Glomerular visceral epithelial cell (primary cell): ENCODE data around the gene QRICH2.
"Not testable (repeated sequence)": the region's sequence is repeated elsewhere in the genome, so short reads cannot be mapped to it uniquely, and the experiment has no call there.

ENCODE experiments used
- DNase-seq: peaks from one replicate; pipeline ENCODE4 v3.0.0-alpha.2; 2016; ENCODE audit errors: extremely low spot score

The QRICH2 gene

GRCh38 chr17:76265624-76266243, 42.3 kb downstream of the QRICH2 start:
- DNase-seq, result peak; percentile 42

DNA sequence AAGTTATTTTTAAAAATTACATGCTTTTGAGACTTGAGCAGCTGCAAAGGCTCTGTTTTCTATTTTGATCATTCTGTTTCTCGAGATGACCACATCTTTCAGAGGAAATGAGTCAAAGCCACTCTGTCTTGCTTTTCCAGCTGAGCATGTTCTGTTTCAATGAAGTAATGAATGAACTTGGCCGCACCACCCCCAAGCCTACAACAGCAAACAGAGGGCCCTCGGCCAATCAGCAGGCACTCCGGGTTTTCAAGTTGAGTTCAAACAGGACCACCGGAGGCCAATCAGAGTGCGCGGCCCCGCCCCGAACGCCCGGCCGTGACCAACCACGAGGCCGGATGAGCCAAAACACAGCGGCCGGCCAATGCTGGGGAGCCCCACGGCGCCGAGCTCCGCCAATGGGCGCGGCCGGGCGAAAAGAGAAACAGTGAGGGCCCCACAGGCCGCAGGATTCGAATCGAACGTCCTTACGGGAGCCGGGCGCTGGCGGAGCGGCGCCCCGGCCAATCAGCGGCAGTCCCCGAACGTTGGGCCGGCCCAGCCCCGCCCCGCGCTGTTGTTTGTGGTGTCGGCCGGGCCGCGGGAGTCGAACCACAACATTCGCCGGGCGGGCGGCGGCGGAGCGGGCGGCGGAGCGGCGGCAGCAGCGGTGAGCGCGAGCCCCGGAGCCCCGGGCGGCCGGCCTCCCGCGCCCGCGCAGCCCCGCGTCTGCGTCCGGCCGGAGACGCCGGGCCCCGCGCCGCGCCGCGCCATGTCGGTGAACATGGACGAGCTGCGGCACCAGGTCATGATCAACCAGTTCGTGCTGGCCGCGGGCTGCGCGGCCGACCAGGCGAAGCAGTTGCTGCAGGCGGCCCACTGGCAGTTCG, 43.1 kb downstream of the QRICH2 start, which contains the start of gene UBALD2:
Gene UBALD2, plus strand, starts transcription at position 594 of the 869 bp plus-strand sequence. Its CDS starts 158 bp downstream, at position 752.
- peak; percentile 100 for DNase-seq

- no peak for DNase-seq
Measured at GRCh38 chr17:76264425-76264754, 43.7 kb downstream of the QRICH2 start.

DNA sequence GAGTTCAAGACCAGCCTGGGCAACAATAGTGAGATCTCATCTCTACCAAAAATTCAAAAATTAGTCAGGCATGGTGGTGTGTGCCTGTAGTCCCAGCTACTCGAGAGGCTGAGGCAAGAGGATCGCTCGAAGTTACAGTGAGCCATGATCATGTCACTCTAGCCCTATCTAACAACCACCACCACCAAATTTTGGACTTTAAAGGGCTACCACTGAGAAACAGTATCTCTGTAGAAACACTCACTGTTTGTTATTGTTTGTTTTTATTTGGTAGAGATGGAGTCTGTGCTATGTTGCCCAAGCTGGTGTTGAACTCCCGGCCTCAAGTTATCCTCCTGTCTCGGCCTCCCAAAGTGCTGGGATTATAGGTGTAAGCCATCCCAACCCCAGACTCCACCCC, 44.2 kb downstream of the QRICH2 start:
- DNase-seq, result no peak

GRCh38 chr17:76262732-76263344, 45.2 kb downstream of the QRICH2 start:
- peak; percentile 54 for DNase-seq

DNA sequence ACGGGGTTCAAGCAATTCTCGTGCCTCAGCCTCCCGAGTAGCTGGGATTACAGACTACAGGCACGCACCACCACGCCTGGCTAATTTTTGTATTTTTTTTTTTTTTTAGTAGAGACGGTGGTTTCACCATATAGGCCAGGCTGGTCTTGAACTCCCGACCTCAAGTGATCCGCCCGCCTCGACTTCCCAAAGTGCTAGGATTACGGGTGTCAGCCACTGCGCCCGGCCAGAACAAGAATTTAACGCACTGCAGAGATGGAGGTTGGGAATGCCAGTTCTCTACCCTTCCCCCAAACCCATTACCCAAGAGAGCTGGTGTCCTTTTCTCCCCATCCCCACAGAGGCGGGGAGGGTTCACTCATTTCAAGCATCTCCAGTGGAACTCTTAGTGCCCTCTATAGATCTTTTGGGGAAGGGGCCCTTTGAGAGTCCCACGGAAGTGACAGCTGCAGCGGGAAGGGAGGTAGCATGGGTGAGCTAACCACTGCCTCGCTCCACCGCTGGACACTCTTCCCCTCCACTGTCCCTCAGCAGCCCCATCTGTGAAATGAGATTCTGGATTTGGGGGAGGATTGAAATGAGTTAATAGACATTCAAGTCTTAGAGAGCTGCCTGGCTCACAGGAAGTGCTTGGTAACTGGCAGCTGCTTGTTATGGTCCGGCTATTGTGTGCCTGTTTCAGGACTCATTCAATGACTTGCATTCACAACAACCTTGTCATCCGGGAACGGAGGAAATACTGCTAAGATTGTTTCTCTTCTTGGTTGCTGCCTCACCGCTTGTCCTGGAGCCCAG, 46.5 kb downstream of the QRICH2 start:
- no peak for DNase-seq

DNA sequence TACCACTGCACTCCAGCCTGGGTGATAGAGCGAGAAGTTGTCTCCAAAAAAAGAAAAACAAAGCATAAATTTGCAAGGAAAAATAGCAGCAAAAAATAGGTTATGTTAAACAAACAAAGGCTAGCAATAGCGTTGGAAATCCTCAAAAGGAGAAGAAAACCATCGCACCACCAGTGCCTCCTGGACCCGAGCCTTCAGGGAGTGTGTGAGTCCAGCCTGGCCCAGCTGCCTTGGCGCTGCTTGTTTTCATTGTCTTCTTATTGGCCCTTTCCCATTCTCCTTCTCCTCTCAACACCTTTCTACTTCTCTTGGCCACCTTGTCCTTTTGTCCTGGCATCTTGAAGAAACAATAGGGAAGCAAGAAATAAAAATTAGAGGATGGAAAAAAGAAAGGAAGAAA, 47.4 kb downstream of the QRICH2 start:
- DNase-seq, result no peak

GRCh38 chr17:76260220-76260619, 47.9 kb downstream of the QRICH2 start:
- DNase-seq, result no peak

- DNase-seq, result not testable (repeated sequence)
Measured at GRCh38 chr17:76256430-76257050, 51.5 kb downstream of the QRICH2 start.

DNA sequence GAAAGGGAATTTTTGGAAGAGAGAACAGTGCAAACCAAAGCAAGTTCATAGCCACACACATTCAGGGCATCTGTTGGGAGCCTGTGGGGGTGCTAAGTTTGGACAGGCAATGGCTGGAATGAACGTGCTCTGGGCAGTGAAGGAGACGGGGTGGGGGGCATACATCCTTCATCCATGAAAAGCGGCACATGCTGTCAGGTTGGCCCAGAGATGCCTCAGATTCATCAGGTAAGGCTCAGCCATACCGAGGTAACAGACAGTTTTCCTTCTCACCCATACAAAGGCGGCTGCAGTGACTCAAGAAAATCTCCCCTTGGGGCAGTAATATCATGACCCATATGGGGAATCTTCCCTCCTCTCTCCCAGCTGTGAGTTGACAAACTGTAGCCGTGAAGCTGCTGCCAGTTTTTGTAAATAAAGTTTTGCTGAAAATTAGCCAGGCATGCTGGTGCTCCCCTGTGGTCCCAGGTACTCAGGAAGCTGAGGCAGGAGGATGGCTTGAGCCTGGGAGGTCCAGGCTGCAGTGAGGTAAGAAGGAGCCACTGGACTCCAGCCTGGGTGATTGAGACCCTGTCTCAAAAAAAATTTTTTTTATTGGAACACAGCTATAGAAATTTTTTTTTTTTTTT, 52.2 kb downstream of the QRICH2 start:
- DNase-seq, result no peak

DNA sequence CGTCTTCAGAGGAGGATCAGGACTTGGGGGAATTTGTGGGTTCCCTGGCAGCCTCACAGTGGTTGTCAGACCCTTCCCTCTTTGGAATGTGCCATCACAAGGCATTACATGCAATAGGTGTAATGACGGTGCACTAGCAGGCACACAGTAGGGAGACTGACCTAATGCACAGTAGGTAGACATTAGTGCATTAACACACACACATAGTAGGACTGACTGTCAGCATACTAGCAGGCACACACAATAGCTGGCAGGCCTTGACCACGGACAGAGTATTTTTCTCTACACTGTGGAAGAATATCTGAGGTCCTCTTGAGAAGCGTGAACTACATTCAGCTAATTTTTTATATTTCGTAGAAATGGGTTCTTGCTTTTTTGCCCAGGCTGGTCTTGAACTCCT, 53.8 kb downstream of the QRICH2 start:
- no peak for DNase-seq

GRCh38 chr17:76253841-76254240, 54.2 kb downstream of the QRICH2 start:
- no peak for DNase-seq

DNA sequence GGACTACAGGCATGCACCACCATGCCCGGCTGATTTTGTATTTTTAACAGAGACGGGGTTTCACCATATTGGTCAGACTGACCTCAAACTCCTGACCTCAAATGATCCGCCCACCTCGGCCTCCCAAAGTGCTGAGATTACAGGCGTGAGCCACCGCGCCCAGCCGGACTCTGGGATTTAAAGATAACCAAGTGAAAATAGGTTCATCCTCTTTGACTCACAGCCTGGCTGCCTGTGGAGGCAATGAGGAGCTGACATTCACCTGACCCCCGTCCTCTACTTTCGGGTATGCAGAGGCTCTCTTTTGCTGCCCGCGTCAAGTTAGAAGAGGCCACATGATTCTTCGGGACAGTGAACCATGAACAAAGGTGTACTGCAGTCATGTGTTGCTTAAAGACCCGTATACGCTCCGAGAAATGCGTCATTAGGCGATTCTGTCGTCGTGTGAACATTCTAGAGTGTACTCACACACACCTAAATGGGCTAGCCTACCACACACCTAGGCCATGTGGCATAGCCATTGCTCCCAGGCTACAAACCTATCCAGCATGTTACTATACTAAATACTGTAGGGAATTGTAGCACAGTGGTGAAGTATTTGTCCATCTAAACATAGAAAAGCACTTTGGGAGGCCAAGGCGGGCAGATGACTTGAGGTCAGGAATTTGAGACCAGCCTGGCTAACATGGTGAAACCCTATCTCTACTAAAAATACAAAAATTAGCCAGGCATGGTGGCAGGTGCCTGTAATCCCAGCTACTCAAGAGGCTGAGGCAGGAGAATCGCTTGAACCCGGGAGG, 54.9 kb downstream of the QRICH2 start:
- not testable (repeated sequence) for DNase-seq

DNA sequence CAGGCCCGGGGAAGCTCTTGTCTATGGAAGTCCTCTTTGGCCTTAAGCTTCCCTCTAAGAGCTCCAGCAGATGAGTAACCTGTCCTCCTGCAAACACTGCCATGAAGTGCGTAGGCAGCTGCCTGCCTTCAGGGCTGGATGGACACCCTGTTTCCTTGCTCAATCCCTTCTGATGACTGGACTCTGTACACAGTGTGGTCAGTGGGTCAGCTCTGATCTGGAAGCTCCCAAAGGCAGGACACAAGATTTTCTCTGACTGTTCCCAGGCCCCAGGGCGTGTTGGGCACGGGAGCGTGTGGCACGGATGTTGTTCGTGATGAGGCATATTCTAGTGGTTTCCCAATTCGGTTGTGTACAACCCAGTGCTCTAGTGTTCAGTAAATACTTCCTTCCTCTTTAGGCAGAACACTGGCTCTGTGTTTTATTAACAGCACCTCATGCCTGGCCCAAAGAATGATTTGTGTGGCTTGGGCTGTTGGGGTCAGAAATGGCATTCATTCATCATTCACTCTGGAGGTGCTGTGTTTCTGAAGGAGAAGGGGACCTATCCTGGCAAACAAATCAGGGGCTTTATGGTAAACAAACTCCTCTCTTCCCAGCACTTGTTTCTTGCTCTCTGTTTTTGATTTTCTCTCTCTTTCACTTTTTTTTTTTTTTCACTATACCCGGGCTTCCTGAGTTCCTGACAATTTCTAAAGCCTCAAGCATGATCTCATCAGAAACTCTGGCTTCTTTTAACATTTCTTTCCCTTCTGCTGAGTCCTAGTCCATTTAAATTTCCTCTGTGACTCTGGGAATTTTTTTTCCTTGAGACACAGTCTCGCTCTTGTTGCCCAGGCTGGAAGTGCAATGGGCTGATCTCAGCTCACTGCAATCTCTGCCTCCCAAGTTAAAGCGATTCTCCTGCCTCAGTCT, 55.8 kb downstream of the QRICH2 start:
- DNase-seq, result peak; percentile 81

DNA sequence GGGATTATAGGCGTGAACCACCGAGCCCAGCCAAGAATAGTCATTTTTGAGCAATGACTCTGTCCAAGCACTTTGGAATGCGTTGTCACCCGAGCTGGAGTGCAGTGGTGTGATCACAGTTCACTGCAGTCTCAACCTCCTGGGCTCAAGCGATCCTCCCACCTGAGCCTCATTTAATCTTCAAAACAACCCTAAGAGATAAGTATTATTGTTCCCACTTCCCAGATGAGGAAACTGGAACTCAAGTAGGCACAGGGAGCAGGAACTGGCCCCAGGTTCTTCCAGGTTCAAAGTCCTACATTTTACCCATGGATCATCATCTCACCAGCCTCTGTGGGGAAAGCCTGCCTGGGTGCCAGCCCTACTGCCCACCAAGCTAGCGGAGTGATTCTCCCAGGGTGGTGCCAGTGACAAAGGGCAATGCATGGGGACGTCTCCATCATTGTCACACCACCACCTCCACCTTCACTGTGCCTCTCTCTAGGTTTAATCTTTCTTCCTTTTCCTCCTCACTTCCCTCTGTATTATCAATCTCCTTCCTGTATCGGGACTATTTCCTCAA, 56.5 kb downstream of the QRICH2 start:
- no peak for DNase-seq

DNA sequence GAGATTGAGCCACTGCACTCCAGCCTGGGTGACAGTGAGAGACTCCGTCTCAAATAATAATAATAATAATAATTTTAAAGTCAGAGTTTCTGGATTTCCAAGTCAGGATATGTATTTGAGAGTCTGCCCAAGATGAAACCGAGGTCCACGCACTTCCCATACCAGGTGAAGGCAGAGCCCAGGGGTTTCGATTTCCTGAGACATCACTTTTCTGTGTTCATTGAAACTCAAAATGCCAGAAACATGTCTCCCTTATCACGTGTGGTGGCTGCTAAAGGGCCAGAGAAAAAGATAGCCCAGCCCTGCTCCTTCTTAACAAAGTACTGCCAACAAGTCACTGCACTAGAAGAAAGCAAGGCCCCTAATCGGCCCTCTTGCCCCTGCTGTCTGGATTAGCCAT, 57.9 kb downstream of the QRICH2 start:
- no peak for DNase-seq

GRCh38 chr17:76248013-76248782, 59.9 kb downstream of the QRICH2 start:
- no peak for DNase-seq

DNA sequence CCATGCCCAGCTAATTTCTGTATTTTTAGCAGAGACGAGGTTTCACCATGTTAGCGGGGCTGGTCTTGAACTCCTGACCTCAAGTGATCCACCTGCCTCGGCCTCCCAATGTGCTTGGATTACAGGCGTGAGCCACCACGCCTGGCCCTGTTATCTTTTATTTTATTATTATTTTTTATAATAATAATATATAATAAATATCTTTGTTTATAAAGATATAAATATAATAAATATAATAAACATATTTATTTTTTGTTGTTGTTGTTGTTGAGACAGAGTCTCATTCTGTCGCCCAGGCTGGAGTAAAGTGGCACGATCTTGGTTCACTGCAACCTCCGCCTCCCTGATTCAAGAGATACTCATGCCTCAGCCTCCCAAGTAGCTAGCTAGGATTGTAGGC, 60.8 kb downstream of the QRICH2 start:
- no peak for DNase-seq
